HepG2 (cell line): ENCODE results near the gene FUZ. TPM values are rescaled to one million over a fixed set of nuclear protein-coding genes. Genes with fewer than 3 reads are reported as not detected.

Experiments used
- ATAC-seq: fragments of 200-7000 bp; cut with Tn5 transposase; 3 replicates; pipeline ENCODE4 v1.9.1; 2020; ENCODE audit warnings: mild to moderate bottlenecking, moderate library complexity
- BruUV-seq: library from RNA; stranded (reverse); fragments of 400-500 nt; replicated peaks from 2 replicates; lab custom pipeline; 2021; lab: Mats Ljungman, UMichigan
- CTCF ChIA-PET: fragments of 300-600 bp; formaldehyde crosslinking; extraction: SDS; loops from one replicate; lab custom pipeline; 2021; ENCODE audit warnings: low total read pairs, inconsistent platforms, low intra/inter-chr PET ratio; lab: Yijun Ruan, JAX
- POLR2A ChIA-PET: fragments of 350-600 bp; sonication (Branson Sonifier 250); formaldehyde crosslinking; loops from one replicate; lab custom pipeline; 2020; ENCODE audit warnings: antibody characterized with exemption, inconsistent platforms; lab: Yijun Ruan, JAX
- DNase-seq: peaks from one replicate; pipeline ENCODE4 v3.0.0-alpha.2; 2015; ENCODE audit warnings: low spot score
- FAIRE-seq: peaks from 3 replicates; lab custom pipeline; 2011; peaks lifted over from hg19 to GRCh38; lab: Jason Lieb, UNC
- H2AFZ ChIP-seq: one replicate; pipeline ENCODE4 v1.6.1; 2011; ENCODE audit warnings: low read length, inconsistent platforms
- H3K27ac ChIP-seq: fragments of 300-600 bp; 3 replicates; pipeline ENCODE4 v1.8.0; 2011; ENCODE audit warnings: mixed run types, mild to moderate bottlenecking, mixed read lengths, low read length, inconsistent platforms; ENCODE audit not compliant: insufficient read depth; ENCODE audit errors: extremely low read length
- H3K27me3 ChIP-seq, 2 experiments: fragments of 200-600 bp in 1 of 2; 2 replicates in 1 of 2; 3 replicates in 1 of 2; pipeline versions ENCODE4 v1.6.0 to v1.8.0; 2011; ENCODE audit warnings: low read length in 2 of 2, mild to moderate bottlenecking in 2 of 2, moderate library complexity in 2 of 2, inconsistent platforms in 1 of 2; ENCODE audit not compliant: insufficient read depth in 2 of 2, control insufficient read depth in 1 of 2
- H3K36me3 ChIP-seq, 2 experiments: fragments of 200-600 bp in 1 of 2; replicated peaks in 1 of 2; 2 replicates in 1 of 2; 3 replicates in 1 of 2; pipeline versions ENCODE4 v1.5.1 to v1.8.0; 2011; ENCODE audit warnings: low read length in 2 of 2, inconsistent platforms in 1 of 2; ENCODE audit not compliant: insufficient read depth in 2 of 2, control insufficient read depth in 1 of 2
- H3K4me1 ChIP-seq: 2 replicates; pipeline ENCODE4 v1.5.1; 2012; ENCODE audit warnings: low read length, inconsistent platforms; ENCODE audit not compliant: insufficient read depth
- H3K4me2 ChIP-seq: 2 replicates; pipeline ENCODE4 v1.6.0; 2011; ENCODE audit warnings: low read depth, low read length, inconsistent platforms
- H3K4me3 ChIP-seq, 3 experiments: fragments of 200-600 bp in 1 of 3; sonication (generic), shearing (Covaris generic) in 1 of 3; replicated peaks in 1 of 3; 2 replicates each; pipeline ENCODE4 v1.5.1; 2011 to 2016; ENCODE audit warnings: low read length in 3 of 3, inconsistent platforms in 2 of 3, low read depth in 2 of 3, mild to moderate bottlenecking in 2 of 3, control low read depth in 1 of 3, mixed read lengths in 1 of 3; ENCODE audit not compliant: insufficient read depth in 1 of 3
- H3K79me2 ChIP-seq: one replicate; pipeline ENCODE4 v1.6.1; 2011; ENCODE audit warnings: low read length, inconsistent platforms; ENCODE audit not compliant: insufficient read depth
- H3K9ac ChIP-seq: 2 replicates; pipeline ENCODE4 v1.6.0; 2011; ENCODE audit warnings: mild to moderate bottlenecking, low read depth, low read length, inconsistent platforms; ENCODE audit not compliant: insufficient read depth
- H3K9me3 ChIP-seq: 2 replicates; pipeline ENCODE4 v1.5.1; 2012; ENCODE audit warnings: mild to moderate bottlenecking, low read length
- H4K20me1 ChIP-seq: 2 replicates; pipeline ENCODE4 v1.6.0; 2011; ENCODE audit warnings: inconsistent platforms, mild to moderate bottlenecking, low read length, moderate library complexity; ENCODE audit not compliant: insufficient read depth
- ARHGAP35 ChIP-seq: sonication (generic); formaldehyde crosslinking; IDR thresholded peaks from 2 replicates; pipeline ENCODE4 v1.9.0; 2022; ENCODE audit warnings: mild to moderate bottlenecking, inconsistent platforms, moderate library complexity, missing genetic modification reagents, borderline replicate concordance
- EED ChIP-seq: sonication (generic); formaldehyde crosslinking; IDR thresholded peaks from 2 replicates; pipeline ENCODE4 v1.5.0; 2020; ENCODE audit warnings: mild to moderate bottlenecking, missing genetic modification reagents
- ETV5 ChIP-seq: IDR thresholded peaks from 2 replicates; pipeline ENCODE4 v1.6.1; 2018; ENCODE audit warnings: missing biosample characterization, missing genetic modification reagents, inconsistent platforms, borderline replicate concordance
- ETV6 ChIP-seq: sonication (generic); formaldehyde crosslinking; conservative IDR thresholded peaks from 2 replicates; pipeline ENCODE4 v1.4.0; 2020; ENCODE audit warnings: missing genetic modification reagents
- GLI4 ChIP-seq: sonication (generic); formaldehyde crosslinking; IDR thresholded peaks from 2 replicates; pipeline ENCODE4 v1.5.1; 2020; ENCODE audit warnings: missing genetic modification reagents, mild to moderate bottlenecking, moderate library complexity, borderline replicate concordance
- IKZF4 ChIP-seq: sonication (generic); formaldehyde crosslinking; IDR thresholded peaks from 2 replicates; pipeline ENCODE4 v1.5.1; 2020; ENCODE audit warnings: borderline replicate concordance, mild to moderate bottlenecking, low read depth, missing genetic modification reagents; ENCODE audit errors: not compliant biosample characterization
- KAT2B ChIP-seq: fragments of 150-350 bp; IDR thresholded peaks from 2 replicates; pipeline ENCODE4 v1.6.1; 2014; ENCODE audit warnings: low read depth, low read length, borderline replicate concordance
- MAF1 ChIP-seq: sonication (generic); formaldehyde crosslinking; IDR thresholded peaks from 2 replicates; pipeline ENCODE4 v1.5.0; 2020; ENCODE audit warnings: missing genetic modification reagents, borderline replicate concordance
- MNT ChIP-seq: fragments of 450-650 bp; IDR thresholded peaks from 2 replicates; pipeline ENCODE4 v1.6.1; 2016
- MYC ChIP-seq: sonication (generic); formaldehyde crosslinking; IDR thresholded peaks from 2 replicates; pipeline ENCODE4 v1.9.0; 2021; ENCODE audit warnings: missing genetic modification reagents, borderline replicate concordance
- NBN ChIP-seq: fragments of 450-650 bp; conservative IDR thresholded peaks from 2 replicates; pipeline ENCODE4 v1.6.1; 2017
- NFE2L2 ChIP-seq: fragments of 150-350 bp; IDR thresholded peaks from 2 replicates; pipeline ENCODE4 v1.6.1; 2014; ENCODE audit warnings: low read length
- NFRKB ChIP-seq: fragments of 450-650 bp; IDR thresholded peaks from 2 replicates; pipeline ENCODE4 v1.6.1; 2017
- ONECUT2 ChIP-seq: sonication (generic); formaldehyde crosslinking; IDR thresholded peaks from 2 replicates; pipeline ENCODE4 v1.4.0; 2020; ENCODE audit warnings: missing genetic modification reagents
- RAD51 ChIP-seq: fragments of 450-650 bp; IDR thresholded peaks from 2 replicates; pipeline ENCODE4 v1.6.1; 2016; ENCODE audit warnings: borderline replicate concordance
- TAF15 ChIP-seq: fragments of 200-400 bp; formaldehyde crosslinking; IDR thresholded peaks from one replicate; pipeline ENCODE4 v1.6.1; 2018; ENCODE audit warnings: mild to moderate bottlenecking, low read depth, low read length; ENCODE audit not compliant: poor library complexity, severe bottlenecking
- TGIF2 ChIP-seq: IDR thresholded peaks from 2 replicates; pipeline ENCODE4 v1.6.1; 2016; ENCODE audit warnings: control low read depth, missing compliant biosample characterization
- ZC3H4 ChIP-seq: sonication (generic); formaldehyde crosslinking; IDR thresholded peaks from 2 replicates; pipeline ENCODE4 v1.4.0; 2020; ENCODE audit warnings: missing genetic modification reagents, borderline replicate concordance
- ZNF382 ChIP-seq: sonication (generic); formaldehyde crosslinking; IDR thresholded peaks from 2 replicates; pipeline ENCODE4 v1.5.0; 2020; ENCODE audit warnings: missing genetic modification reagents, mild to moderate bottlenecking, borderline replicate concordance
- ZNF567 ChIP-seq: sonication (generic); formaldehyde crosslinking; IDR thresholded peaks from 2 replicates; pipeline ENCODE4 v1.8.1; 2023; ENCODE audit warnings: mild to moderate bottlenecking, missing genetic modification reagents, borderline replicate concordance
- ZNF589 ChIP-seq: sonication (generic); formaldehyde crosslinking; conservative IDR thresholded peaks from 2 replicates; pipeline ENCODE4 v1.8.0; 2022; ENCODE audit warnings: mild to moderate bottlenecking, moderate library complexity, missing genetic modification reagents
- ZNF615 ChIP-seq: sonication (generic); formaldehyde crosslinking; IDR thresholded peaks from 2 replicates; pipeline ENCODE4 v1.5.0; 2020; ENCODE audit warnings: mild to moderate bottlenecking, missing genetic modification reagents, borderline replicate concordance
- WGBS: methylation state at CpG from one replicate; pipeline ENCODE4 v1.1.6; 2017; ENCODE audit warnings: low lambda C conversion rate; 5-methylcytosine and 5-hydroxymethylcytosine counted together
- in situ Hi-C: cut with HindIII; loops from 2 replicates; pipeline ENCODE4 v1.10.0; 2017; ENCODE audit warnings: low pct_unique_long_range_greater_than_20kb; ENCODE audit not compliant: extremely low pct_ligation_motif_present
- intact Hi-C: fragments of 100-400 bp; cut with micrococcal nuclease; formaldehyde crosslinking; loops from one replicate; pipeline ENCODE4 v1.10.0; 2022; ENCODE audit not compliant: unreplicated experiment
- polyA plus RNA-seq, 8 experiments: library from polyadenylated mRNA; depleted of rRNA in 3 of 8; stranded (reverse) in 7 of 8; unstranded in 1 of 8; fragments of >200 nt; fragmentation: Illumina TruSeq in 4 of 8; extraction: Trizol in 4 of 8; gene quantifications; 2 replicates each; pipeline versions ENCODE4 v1.2.1 to v1.2.3, GENCODE V29; 2011 to 2016; ENCODE audit warnings: low read depth in 4 of 8, missing spikeins in 1 of 8, mixed read lengths in 1 of 8; ENCODE audit not compliant: insufficient read depth in 1 of 8
- total RNA-seq, 5 experiments: library from RNA; depleted of rRNA; stranded (reverse); fragments of >200 nt; fragmentation: Illumina TruSeq; extraction: Trizol; gene quantifications; 2 replicates each; pipeline ENCODE4 v1.2.3, GENCODE V29; 2016; ENCODE audit warnings: low read depth in 1 of 5

Gene FUZ
- total and polyA plus RNA-seq, 2 of the 13 experiments (the other 11 are each of a cell fraction or from before 2014, with no cell fraction given), result 0.08 TPM; not detected in 1

- TF ChIP-seq RAD51, result no peak
- no peak for TF ChIP-seq NBN
- no peak for TF ChIP-seq ZNF589 (CRISPR knock-in tag)
- TF ChIP-seq ZNF567, result no peak
- TF ChIP-seq NFRKB, result no peak
- no peak for TF ChIP-seq ZC3H4 (CRISPR knock-in tag)
- TF ChIP-seq ARHGAP35, result no peak
Observed at GRCh38 chr19:49827034-49827433, 13.9 kb upstream of the FUZ start (continued).

DNA sequence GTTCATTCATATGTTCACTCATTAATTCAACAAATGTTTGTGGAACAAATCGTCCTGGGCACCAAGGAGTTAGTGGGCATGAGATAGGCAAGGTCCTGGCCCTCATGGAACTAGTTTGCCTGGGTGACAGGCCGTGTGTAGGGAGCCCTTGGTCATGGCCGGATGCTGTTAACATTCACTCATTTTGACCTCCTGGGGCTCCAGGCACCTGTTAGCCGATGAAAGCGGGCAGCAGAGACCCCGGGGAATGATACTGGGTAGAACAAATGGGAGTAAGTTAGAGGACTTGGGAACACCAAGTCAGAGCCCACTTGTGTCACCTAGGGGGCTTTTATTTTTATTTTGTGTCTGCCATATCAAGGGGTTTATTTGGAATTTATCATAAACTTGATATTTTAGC is 11.6 kb upstream of the FUZ start:
- peaks cover 4% of the 10 kb centered on the region for H3K4me1 ChIP-seq
- no peak for FAIRE-seq
- no peaks in the 10 kb centered on the region for H3K27me3 ChIP-seq
- no TSS peak for BruUV-seq
- no peak overlapping the region for H3K9ac ChIP-seq
- no peak for DNase-seq
- H3K27ac ChIP-seq, result no peak overlapping the region
- POLR2A ChIA-PET, result no interaction called here
- intact Hi-C loops, result no loop called here
- 91% methylated on average over 6 of the region's 6 CpGs for WGBS
- H2AFZ ChIP-seq, result no peak overlapping the region
- no peak overlapping the region for H3K4me3 ChIP-seq
- ATAC-seq, result no peak
- H4K20me1 ChIP-seq, result no peaks in the 10 kb centered on the region
- CTCF ChIA-PET, result no interaction called here
- in situ Hi-C loops, result no loop called here
- no peak overlapping the region for H3K4me2 ChIP-seq
- peaks cover 8 to 26% of the 10 kb centered on the region in 2 experiments; a peak in 4 of 5 replicates for H3K36me3 ChIP-seq
- H3K79me2 ChIP-seq, result peaks cover 6% of the 10 kb centered on the region
- no peaks in the 10 kb centered on the region for H3K9me3 ChIP-seq
- TF ChIP-seq GLI4 (CRISPR knock-in tag) (no peak), ZNF615 (CRISPR knock-in tag) (no peak), ETV5 (no peak), MAF1 (CRISPR knock-in tag) (no peak), NFE2L2 (no peak), IKZF4 (CRISPR knock-in tag) (no peak), TAF15 (no peak), ETV6 (CRISPR knock-in tag) (no peak), MNT (no peak), MYC (CRISPR knock-in tag) (no peak), TGIF2 (CRISPR knock-in tag) (no peak), KAT2B (no peak), ONECUT2 (CRISPR knock-in tag) (no peak), EED (CRISPR knock-in tag) (no peak), ZNF382 (CRISPR knock-in tag) (no peak)
